Measurements from ENCODE around the gene LRRN2.
"Not testable (repeated sequence)": the region's sequence is repeated elsewhere in the genome, so short reads cannot be mapped to it uniquely, and the experiment has no call there.

LRRN2 gene

GRCh38 chr1:204574016-204574864, 111.3 kb downstream of the LRRN2 start:
- DNase-seq (ENCODE audit: low spot score), result no peak

GRCh38 chr1:204572923-204573922, 112.3 kb downstream of the LRRN2 start:
- no peak for DNase-seq (ENCODE audit: low spot score)

DNA sequence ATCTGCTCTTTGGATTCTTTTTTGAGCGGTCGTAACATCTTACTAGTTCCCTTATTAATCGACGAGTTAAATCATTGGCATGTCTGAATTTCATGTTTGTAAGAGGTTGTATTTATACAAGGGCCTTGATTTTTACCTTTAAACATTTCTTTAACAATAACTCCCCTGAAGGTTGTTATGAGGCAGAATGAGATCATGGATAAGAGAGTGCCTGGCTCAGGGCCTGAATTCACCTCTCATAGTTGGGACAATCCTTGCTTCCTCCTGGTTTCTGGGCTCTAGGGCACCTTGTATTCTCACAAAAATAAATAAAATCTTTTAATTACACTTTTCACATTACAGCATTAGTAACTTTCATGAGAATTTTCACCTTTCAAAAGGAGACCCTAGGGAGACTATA, 113.9 kb downstream of the LRRN2 start:
- DNase-seq (ENCODE audit: low spot score), result no peak

GRCh38 chr1:204571128-204571527, 114.4 kb downstream of the LRRN2 start:
- DNase-seq (ENCODE audit: low spot score), result no peak

DNA sequence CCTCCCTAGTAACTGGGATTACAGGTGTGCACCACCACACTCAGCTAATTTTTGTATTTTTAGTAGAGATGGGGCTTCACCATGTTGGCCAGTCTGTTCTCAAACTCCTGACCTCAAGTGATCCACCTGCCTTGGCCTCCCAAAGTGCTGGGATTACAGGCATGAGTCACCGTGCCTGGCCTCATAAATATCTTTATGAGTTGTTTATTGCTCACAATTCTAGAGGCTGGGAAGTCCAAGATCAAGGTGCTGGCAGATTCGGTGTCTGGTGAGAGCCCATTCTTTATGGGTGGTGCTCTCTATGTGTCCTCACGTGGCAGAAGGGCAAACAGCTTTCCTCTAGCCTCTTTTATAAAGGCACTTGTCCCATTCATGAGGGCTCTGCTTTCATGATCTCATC, 115.5 kb downstream of the LRRN2 start:
- not testable (repeated sequence) for DNase-seq (ENCODE audit: low spot score)

DNA sequence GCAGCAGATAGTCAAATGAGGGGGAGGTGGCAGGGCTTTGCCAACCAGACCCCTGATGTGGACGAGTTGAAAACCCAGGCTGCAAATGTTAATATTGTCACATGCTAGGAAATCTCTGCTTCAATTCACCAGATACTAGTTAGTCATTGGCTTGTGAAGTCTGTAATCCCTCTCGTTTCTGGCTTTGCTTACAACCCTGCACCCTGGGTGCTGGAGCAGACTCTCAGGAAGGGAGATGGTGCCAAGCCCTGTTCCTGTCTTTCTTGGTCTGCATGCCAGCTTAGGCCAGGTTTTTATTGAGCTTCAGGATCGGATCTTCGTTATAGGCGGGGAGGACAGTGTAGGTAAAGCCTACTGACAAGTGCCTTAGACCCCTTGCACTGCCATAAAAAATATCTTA, 116.1 kb downstream of the LRRN2 start:
- DNase-seq (ENCODE audit: low spot score), result no peak

GRCh38 chr1:204568576-204569315, 116.8 kb downstream of the LRRN2 start:
- DNase-seq (ENCODE audit: low spot score), result no peak

Measured in Ammon's horn (tissue), 1 donor.